AG10803 (cell line): Measurements from ENCODE around the gene SETBP1.

Experiments
- DNase-seq: peaks from one replicate; pipeline ENCODE4 v3.0.0; 2010; ENCODE audit warnings: low read depth
- H3K4me3 ChIP-seq: 2 replicates; pipeline ENCODE4 v1.5.1; 2011; ENCODE audit warnings: mild to moderate bottlenecking, low read length, control low read depth
- CTCF ChIP-seq: conservative IDR thresholded peaks from 2 replicates; pipeline ENCODE4 v1.5.1; 2011; ENCODE audit warnings: mild to moderate bottlenecking, low read length, control low read depth, inconsistent platforms

The SETBP1 gene

GRCh38 chr18:44967599-44967998, 286.9 kb downstream of the SETBP1 start:
- DNase-seq: no peak
- TF ChIP-seq CTCF: no peak
- no peak overlapping the region for H3K4me3 ChIP-seq

- H3K4me3 ChIP-seq: no peak overlapping the region
- DNase-seq: no peak
- no peak for TF ChIP-seq CTCF
Observed at GRCh38 chr18:44968336-44968735, 287.6 kb downstream of the SETBP1 start.

GRCh38 chr18:44969214-44969795, 288.6 kb downstream of the SETBP1 start:
- no peak overlapping the region for H3K4me3 ChIP-seq
- peak; percentile 43 for DNase-seq
- TF ChIP-seq CTCF: no peak

GRCh38 chr18:44973282-44973681, 292.6 kb downstream of the SETBP1 start:
- TF ChIP-seq CTCF: peak; percentile 35
- no peak overlapping the region for H3K4me3 ChIP-seq
- DNase-seq: no peak

DNA sequence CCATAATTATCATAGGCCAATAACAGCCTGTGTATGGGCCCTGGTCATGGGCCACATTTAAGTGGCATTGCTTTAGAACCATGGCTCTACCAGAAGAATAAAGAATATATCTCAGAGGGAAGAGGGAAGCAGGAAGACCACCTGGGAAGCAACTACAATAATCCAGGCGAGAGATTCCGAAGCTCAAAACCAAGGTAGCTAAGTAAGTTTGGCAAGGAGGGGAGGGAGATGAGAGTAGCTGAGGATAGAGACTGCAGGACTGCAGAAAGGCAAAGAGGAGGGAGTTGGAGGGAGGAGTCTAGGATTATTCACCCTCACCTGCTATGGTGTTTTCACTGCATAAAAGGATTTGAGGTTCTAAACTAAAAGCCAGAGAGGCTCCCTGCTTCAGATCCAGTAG, 293.5 kb downstream of the SETBP1 start:
- no peak for DNase-seq
- H3K4me3 ChIP-seq: no peak overlapping the region
- no peak for TF ChIP-seq CTCF

DNA sequence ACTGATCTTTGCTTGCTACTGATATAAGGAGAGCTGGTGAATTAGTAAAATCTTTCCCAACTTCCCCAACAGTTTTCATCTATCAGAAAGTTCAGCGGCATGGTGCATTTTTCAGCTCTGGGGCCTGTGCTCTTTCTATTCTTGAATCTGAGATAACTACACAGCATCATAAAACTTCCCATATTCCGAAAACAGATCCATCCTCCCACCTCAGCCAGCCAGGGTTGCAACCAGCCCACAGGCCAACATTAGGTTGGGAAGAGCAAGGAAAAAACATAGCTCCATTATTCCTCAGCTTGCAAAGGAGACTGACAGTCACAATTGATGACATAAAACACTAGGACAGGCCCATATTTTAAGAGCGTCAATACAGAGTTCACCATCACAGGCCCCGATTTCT, 297.2 kb downstream of the SETBP1 start:
- H3K4me3 ChIP-seq: no peak overlapping the region
- TF ChIP-seq CTCF: no peak
- DNase-seq: no peak

- no peak overlapping the region for H3K4me3 ChIP-seq
- TF ChIP-seq CTCF: no peak
- DNase-seq: no peak
Observed at GRCh38 chr18:44979748-44980147, 299.1 kb downstream of the SETBP1 start.
